ENCODE measurements around the gene NOX5. TPM values are rescaled to one million over a fixed set of nuclear protein-coding genes. Genes with fewer than 3 reads are reported as not detected.
A peak's percentile ranks its signal among the peaks of the same experiment; 100 is the strongest.

The NOX5 gene
- total RNA-seq, 1 experiment from 2014 or later = not detected

DNA sequence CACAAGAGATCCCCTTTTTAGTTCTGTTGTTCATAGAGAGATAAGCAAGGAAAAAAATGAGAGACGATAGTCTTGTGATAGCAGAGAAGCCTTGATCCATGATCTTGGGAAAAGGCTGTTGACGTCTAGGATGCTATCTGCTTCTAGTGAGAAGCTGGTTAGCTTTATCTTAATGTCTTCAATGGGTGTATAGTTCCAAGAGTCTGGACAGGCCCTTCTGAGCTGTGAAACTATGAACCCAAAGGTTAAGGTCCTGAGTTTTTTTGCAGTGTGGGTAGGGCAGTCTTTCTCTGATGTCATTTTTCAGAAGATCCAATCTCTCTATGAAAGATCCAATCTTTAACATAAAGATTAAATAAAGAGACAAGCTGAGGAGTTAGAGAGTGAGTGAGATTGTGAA lies 10.5 kb upstream of the NOX5 start:
- peaks cover 11% of the 10 kb centered on the region for H3K9me3 ChIP-seq
- H3K4me3 ChIP-seq = no peak overlapping the region
- H3K27me3 ChIP-seq = no peaks in the 10 kb centered on the region
- H3K36me3 ChIP-seq = no peaks in the 10 kb centered on the region
- no peak for DNase-seq

DNA sequence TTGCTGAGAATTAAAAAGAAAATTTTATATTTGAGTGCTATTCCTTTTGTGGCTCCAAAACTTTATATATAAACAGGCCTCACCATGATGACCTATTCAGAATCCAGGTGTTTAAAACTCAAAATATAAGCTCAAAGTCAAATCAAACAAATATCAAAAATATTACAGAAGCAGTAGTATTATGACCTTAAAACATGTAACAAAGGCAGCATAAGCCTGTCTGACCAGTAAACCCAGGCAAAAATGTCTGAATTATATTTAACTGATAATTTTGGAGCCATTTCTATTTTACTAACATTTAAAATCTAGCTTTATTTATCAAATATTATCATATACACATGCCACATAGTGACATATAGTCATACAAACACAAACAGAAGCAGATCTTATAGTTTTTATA lies 6.4 kb upstream of the NOX5 start:
- DNase-seq = no peak
- Histone ChIP-seq H3K4me3 (no peak overlapping the region), H3K9me3 (peaks cover 11% of the 10 kb centered on the region), H3K27me3 (no peaks in the 10 kb centered on the region), H3K36me3 (no peaks in the 10 kb centered on the region)

- Histone ChIP-seq H3K9me3 (peaks cover 11% of the 10 kb centered on the region), H3K36me3 (no peaks in the 10 kb centered on the region), H3K4me3 (no peak overlapping the region), H3K27me3 (no peaks in the 10 kb centered on the region)
- no peak for DNase-seq
Measured at GRCh38 chr15:69009341-69009740, 5.2 kb upstream of the NOX5 start.

GRCh38 chr15:69011641-69012040 lies 2.9 kb upstream of the NOX5 start:
- no peaks in the 10 kb centered on the region for H3K27me3 ChIP-seq
- DNase-seq = no peak
- no peak overlapping the region for H3K4me3 ChIP-seq
- H3K9me3 ChIP-seq = peaks cover 11% of the 10 kb centered on the region
- no peaks in the 10 kb centered on the region for H3K36me3 ChIP-seq

DNA sequence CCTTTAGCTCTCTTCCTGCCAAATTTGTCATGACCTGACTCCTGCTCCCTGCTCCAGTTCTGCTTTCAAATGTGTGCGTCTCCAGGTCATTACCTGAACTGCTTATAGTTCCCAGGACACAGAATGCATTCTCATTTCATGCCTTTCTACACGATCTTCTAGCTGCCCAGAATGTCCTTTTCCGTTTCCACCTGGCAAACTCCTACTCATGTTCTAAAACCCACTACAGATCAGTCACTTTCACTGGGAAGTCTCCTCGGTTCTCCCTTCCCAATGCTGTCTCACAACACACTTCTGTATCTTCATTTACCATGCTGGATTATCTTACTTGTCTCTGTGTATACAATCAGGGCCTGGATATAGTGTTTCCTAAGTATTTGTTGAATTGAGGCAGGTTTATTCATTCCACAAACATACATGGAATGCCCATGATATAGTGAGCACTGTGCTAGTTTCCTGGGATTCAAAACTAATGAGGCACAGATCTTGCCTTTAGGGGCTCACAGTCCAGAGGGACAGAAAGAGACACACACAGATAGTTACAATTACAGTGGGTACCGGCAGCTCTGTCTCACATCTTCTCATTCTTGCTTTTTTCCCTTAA lies 1.6 kb upstream of the NOX5 start:
- Histone ChIP-seq H3K9me3 (peaks cover 6% of the 10 kb centered on the region), H3K36me3 (no peaks in the 10 kb centered on the region), H3K27me3 (no peaks in the 10 kb centered on the region), H3K4me3 (no peak overlapping the region)
- DNase-seq = no peak

DNA sequence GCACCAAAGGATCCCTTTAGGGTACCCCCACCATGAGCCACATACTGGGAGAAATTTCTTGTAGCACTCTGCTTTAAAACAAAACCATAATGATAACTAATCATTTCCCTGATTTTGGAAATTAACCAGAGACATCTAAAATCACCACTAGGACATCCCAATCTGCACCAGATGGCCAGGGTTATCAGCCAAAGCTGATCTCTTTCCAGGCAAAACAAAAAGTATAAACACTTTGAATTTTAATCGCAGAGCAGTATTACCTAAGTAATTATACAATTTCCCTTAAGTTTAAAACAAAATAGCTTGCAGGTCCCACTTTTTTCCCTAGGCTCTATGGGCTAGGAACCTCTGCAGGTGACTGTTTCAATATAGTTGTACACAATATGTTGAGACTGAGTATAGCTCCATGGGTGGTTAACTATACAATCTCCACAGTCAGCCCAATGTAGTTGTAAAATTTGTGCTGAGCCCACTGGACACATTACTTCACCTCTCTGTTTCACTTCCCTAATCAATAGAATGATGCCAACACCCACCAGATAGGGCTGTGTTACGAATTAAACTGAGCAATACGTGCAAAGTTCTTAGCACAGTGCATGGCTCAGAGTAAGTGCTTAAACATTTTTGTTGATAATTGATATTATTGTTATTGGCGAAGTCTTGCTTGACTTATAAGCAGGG lies 629 bp upstream of the NOX5 start:
- H3K36me3 ChIP-seq = no peaks in the 10 kb centered on the region
- no peak overlapping the region for H3K4me3 ChIP-seq
- DNase-seq = no peak
- no peaks in the 10 kb centered on the region for H3K27me3 ChIP-seq
- H3K9me3 ChIP-seq = no peaks in the 10 kb centered on the region

DNA sequence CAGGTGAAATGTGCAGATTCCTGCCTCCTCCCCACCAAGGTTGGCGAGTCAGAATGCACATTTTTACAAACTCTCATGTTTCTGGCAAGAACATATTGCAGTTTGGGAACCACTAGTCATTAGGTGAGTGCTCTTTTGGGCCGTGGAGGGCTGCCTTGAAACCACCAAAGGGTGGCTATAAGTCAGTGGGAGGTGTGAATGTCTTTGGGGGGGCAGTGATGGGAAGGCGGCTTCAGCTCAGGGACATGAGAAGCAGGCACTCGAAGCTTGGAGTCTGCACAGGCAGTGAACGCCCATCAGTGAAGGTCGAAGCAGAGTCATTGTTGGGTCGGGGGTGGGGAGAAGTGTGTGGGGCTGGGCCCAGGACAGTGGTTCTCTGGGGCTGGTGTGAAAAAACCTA lies 1.1 kb downstream of the NOX5 start:
- no peak overlapping the region for H3K4me3 ChIP-seq
- DNase-seq = no peak
- H3K9me3 ChIP-seq = no peaks in the 10 kb centered on the region
- no peaks in the 10 kb centered on the region for H3K27me3 ChIP-seq
- no peaks in the 10 kb centered on the region for H3K36me3 ChIP-seq

GRCh38 chr15:69016021-69016595 lies 1.6 kb downstream of the NOX5 start:
- Histone ChIP-seq H3K4me3 (no peak overlapping the region), H3K27me3 (no peaks in the 10 kb centered on the region), H3K36me3 (no peaks in the 10 kb centered on the region), H3K9me3 (no peaks in the 10 kb centered on the region)
- DNase-seq = no peak

GRCh38 chr15:69017978-69018377 lies 3.5 kb downstream of the NOX5 start:
- Histone ChIP-seq H3K4me3 (no peak overlapping the region), H3K36me3 (no peaks in the 10 kb centered on the region), H3K9me3 (no peaks in the 10 kb centered on the region; the same call in 1 of the 2 replicates), H3K27me3 (no peaks in the 10 kb centered on the region)
- no peak for DNase-seq

DNA sequence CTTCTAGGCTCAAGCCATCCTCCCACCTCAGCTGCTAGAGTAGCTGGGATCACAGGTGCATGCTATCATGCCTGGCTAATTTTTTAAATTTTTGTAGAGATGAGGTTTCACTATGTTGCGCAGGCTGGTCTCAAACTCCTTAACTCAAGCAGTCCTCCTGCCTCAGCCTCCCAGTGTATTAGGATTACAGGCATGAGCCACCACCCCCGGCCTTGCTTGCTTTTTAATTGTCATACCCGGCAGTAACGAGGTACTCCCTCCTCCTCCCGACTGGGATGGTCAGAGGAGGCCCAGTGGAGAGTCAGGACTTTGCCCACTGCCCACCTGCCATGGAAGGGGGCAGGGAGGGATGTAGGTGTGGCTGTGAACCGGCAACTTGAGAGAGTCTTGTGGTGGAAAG lies 4.5 kb downstream of the NOX5 start:
- H3K4me3 ChIP-seq = no peak overlapping the region
- H3K27me3 ChIP-seq = no peaks in the 10 kb centered on the region
- H3K9me3 ChIP-seq = no peaks in the 10 kb centered on the region; the same call in 1 of the 2 replicates
- DNase-seq = no peak
- no peaks in the 10 kb centered on the region for H3K36me3 ChIP-seq

- DNase-seq = no peak
- no peak overlapping the region for H3K4me3 ChIP-seq
- H3K27me3 ChIP-seq = no peaks in the 10 kb centered on the region
- no peaks in the 10 kb centered on the region; the same call in 1 of the 2 replicates for H3K9me3 ChIP-seq
- no peaks in the 10 kb centered on the region for H3K36me3 ChIP-seq
Measured at GRCh38 chr15:69021895-69022294, 7.4 kb downstream of the NOX5 start.

DNA sequence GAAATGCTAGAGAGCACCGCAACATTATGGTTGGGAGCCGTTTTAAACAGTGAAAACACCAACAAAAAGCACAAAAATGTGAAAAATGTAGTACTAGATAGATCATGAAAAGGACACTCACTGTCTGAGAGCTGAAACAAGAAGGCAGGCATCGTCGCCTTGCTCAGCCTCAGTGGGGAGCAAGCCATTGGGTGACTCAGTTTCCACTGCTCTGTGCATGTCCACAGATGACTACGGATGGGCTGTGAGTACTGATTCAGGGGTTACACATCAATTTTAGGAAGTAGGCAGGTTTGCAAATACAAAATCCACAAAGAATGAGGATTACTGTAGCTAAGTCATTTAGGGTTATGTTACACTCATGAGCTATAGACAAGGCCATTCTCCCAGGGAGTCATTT lies 10.8 kb downstream of the NOX5 start:
- no peak for DNase-seq
- no peak overlapping the region for H3K4me3 ChIP-seq
- no peaks in the 10 kb centered on the region for H3K36me3 ChIP-seq
- no peaks in the 10 kb centered on the region for H3K27me3 ChIP-seq
- no peaks in the 10 kb centered on the region; the same call in 1 of the 2 replicates for H3K9me3 ChIP-seq

DNA sequence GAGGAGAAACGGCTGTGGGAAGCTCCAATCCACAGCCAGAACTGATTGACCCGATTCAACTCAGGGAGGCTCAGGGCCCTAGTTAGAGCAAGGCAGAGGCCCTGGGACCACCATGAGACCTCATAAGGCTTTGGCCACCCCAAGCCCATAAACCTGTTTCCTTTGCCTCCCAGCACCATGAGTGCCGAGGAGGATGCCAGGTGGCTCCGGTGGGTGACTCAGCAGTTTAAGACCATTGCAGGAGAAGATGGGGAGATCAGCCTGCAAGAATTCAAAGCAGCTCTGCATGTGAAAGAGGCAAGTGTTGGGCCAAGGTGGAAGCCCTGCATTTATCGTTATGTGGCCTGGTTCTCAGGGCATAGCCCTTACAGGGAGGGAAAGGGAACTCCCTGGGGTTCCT lies 11.9 kb downstream of the NOX5 start:
- Histone ChIP-seq H3K9me3 (no peaks in the 10 kb centered on the region; the same call in 1 of the 2 replicates), H3K36me3 (no peaks in the 10 kb centered on the region), H3K4me3 (no peak overlapping the region), H3K27me3 (no peaks in the 10 kb centered on the region)
- no peak for DNase-seq

- Histone ChIP-seq H3K36me3 (no peaks in the 10 kb centered on the region), H3K9me3 (no peaks in the 10 kb centered on the region), H3K27me3 (no peaks in the 10 kb centered on the region), H3K4me3 (no peak overlapping the region)
- no peak for DNase-seq
Measured at GRCh38 chr15:69027976-69028518, 13.6 kb downstream of the NOX5 start.

DNA sequence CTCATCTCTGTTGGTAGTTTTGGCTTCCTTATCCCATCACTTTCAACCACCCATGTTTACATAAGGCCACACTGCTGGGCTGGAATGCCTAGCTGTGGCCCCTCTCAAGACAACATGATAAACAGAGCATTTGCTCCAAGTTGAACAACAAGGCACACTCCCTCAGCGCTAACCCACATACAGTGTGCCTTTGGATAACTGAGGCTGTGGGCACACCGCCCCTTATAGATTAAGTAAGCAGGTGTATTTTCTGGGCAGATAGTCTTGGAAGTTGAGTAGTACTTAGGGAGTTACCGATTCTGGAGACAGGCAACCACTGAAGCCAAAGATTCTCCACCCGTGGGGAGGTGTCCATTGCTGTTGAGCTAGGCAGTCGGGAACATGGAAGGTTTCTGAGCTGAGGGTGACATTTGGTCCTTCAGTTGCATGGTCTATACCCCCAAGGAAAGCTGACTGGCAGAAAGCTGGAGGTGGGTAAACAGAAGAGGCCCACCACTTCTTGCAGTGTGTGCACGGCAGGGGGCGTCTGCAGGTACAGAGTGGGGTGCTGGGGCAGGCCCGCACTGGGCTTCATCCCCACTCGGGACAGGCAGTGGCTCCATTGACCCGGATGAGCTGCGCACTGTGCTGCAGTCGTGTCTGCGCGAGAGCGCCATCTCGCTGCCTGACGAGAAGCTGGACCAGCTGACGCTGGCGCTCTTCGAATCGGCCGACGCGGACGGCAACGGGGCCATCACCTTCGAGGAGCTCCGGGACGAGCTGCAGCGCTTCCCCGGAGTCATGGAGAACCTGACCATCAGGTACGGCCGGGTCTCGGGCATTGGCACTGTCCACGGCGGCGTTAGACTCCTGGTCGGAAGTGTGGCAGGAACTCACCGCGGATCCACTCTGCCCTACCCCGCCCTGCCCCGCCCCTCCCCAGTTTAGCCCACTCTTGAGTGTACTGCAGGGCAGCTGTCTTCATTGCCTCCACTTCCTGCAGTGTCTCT lies 16.8 kb downstream of the NOX5 start:
- Histone ChIP-seq H3K27me3 (no peaks in the 10 kb centered on the region), H3K9me3 (no peaks in the 10 kb centered on the region), H3K4me3 (peak overlapping the region; percentile 18; the same call in 1 of the 2 replicates), H3K36me3 (no peaks in the 10 kb centered on the region)
- DNase-seq = peak; percentile 43

GRCh38 chr15:69032031-69032430 lies 17.5 kb downstream of the NOX5 start:
- no peak for DNase-seq
- H3K9me3 ChIP-seq = no peaks in the 10 kb centered on the region
- H3K4me3 ChIP-seq = peak overlapping the region; percentile 18; the same call in 1 of the 2 replicates
- no peaks in the 10 kb centered on the region for H3K27me3 ChIP-seq
- H3K36me3 ChIP-seq = no peaks in the 10 kb centered on the region
